Measurements from ENCODE around the gene METRNL.
"Not testable (repeated sequence)": the region's sequence is repeated elsewhere in the genome, so short reads cannot be mapped to it uniquely, and the experiment has no call there.

The METRNL gene, protein sequence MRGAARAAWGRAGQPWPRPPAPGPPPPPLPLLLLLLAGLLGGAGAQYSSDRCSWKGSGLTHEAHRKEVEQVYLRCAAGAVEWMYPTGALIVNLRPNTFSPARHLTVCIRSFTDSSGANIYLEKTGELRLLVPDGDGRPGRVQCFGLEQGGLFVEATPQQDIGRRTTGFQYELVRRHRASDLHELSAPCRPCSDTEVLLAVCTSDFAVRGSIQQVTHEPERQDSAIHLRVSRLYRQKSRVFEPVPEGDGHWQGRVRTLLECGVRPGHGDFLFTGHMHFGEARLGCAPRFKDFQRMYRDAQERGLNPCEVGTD

DNA sequence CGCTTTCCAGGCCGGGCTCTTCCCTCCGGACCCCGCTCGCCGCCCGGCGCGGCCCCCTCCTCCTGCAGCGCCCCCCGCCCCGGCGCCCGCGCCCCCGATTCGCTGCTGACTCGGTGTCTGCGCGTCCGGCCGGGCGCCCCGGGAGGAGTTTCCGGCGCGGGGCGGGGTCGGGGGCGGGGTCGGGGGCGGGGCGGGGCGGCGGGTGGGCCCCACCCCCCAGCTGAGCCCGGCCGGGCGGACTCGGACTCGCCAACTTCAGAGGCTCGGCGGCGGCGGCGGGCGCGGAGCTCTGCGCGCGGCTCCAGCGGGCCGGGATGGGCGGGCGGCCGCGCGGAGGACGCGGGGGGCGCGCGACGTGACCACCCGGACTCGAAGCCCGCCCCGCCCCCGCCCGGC, at the start of gene METRNL:
TSS of gene METRNL (plus strand) at position 258 of the 396 bp plus-strand sequence. CDS start 207 bp downstream, outside the sequence.
- Histone ChIP-seq H3K27ac (ENCODE audit: poor library complexity, severe bottlenecking) (no peak within 1 kb of the TSS), H3K4me1 (ENCODE audit: insufficient read depth, poor library complexity, severe bottlenecking) (peaks cover 14% of the 10 kb centered on the region), H3K4me3 (ENCODE audit: severe bottlenecking) (peak within 1 kb of the TSS; percentile 78), H3K27me3 (ENCODE audit: insufficient read depth, poor library complexity, severe bottlenecking) (peaks cover 10% of the 10 kb centered on the region), H3K9me3 (ENCODE audit: severe bottlenecking) (no peaks in the 10 kb centered on the region), H3K36me3 (ENCODE audit: low read depth) (no peaks in the 10 kb centered on the region)
- DNase-seq (ENCODE audit: low spot score) (no peak), ATAC-seq (ENCODE audit: low read depth) (peak; percentile 24; the same call in 2 of the 3 replicates)
- TF ChIP-seq, protein P1, sequence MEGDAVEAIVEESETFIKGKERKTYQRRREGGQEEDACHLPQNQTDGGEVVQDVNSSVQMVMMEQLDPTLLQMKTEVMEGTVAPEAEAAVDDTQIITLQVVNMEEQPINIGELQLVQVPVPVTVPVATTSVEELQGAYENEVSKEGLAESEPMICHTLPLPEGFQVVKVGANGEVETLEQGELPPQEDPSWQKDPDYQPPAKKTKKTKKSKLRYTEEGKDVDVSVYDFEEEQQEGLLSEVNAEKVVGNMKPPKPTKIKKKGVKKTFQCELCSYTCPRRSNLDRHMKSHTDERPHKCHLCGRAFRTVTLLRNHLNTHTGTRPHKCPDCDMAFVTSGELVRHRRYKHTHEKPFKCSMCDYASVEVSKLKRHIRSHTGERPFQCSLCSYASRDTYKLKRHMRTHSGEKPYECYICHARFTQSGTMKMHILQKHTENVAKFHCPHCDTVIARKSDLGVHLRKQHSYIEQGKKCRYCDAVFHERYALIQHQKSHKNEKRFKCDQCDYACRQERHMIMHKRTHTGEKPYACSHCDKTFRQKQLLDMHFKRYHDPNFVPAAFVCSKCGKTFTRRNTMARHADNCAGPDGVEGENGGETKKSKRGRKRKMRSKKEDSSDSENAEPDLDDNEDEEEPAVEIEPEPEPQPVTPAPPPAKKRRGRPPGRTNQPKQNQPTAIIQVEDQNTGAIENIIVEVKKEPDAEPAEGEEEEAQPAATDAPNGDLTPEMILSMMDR (IDR thresholded peaks at IDR 0.05; ENCODE audit: poor library complexity, severe bottlenecking), result no peak

GRCh38 chr17:83030432-83030831, 49.0 kb upstream of the METRNL start:
- no peak for ATAC-seq (ENCODE audit: low read depth)
- no peaks in the 10 kb centered on the region for H3K27me3 ChIP-seq (ENCODE audit: insufficient read depth, poor library complexity, severe bottlenecking)
- H3K36me3 ChIP-seq (ENCODE audit: low read depth), result peaks cover 8% of the 10 kb centered on the region
- H3K9me3 ChIP-seq (ENCODE audit: severe bottlenecking), result no peaks in the 10 kb centered on the region
- no peak overlapping the region for H3K27ac ChIP-seq (ENCODE audit: poor library complexity, severe bottlenecking)
- H3K4me3 ChIP-seq (ENCODE audit: severe bottlenecking), result no peak overlapping the region
- TF ChIP-seq, protein P1 (IDR thresholded peaks at IDR 0.05; ENCODE audit: poor library complexity, severe bottlenecking), result no peak
- DNase-seq (ENCODE audit: low spot score), result peak; percentile 62
- no peaks in the 10 kb centered on the region for H3K4me1 ChIP-seq (ENCODE audit: insufficient read depth, poor library complexity, severe bottlenecking)

GRCh38 chr17:83031321-83031945, 48.0 kb upstream of the METRNL start:
- Histone ChIP-seq H3K9me3 (ENCODE audit: severe bottlenecking) (no peaks in the 10 kb centered on the region), H3K27me3 (ENCODE audit: insufficient read depth, poor library complexity, severe bottlenecking) (no peaks in the 10 kb centered on the region), H3K27ac (ENCODE audit: poor library complexity, severe bottlenecking) (no peak overlapping the region), H3K4me3 (ENCODE audit: severe bottlenecking) (no peak overlapping the region), H3K36me3 (ENCODE audit: low read depth) (peaks cover 8% of the 10 kb centered on the region), H3K4me1 (ENCODE audit: insufficient read depth, poor library complexity, severe bottlenecking) (no peaks in the 10 kb centered on the region)
- ATAC-seq (ENCODE audit: low read depth), result no peak
- peak; percentile 49 for DNase-seq (ENCODE audit: low spot score)
- TF ChIP-seq, protein P1 (IDR thresholded peaks at IDR 0.05; ENCODE audit: poor library complexity, severe bottlenecking), result no peak

- not testable (repeated sequence) for H3K36me3 ChIP-seq (ENCODE audit: low read depth); H3K27ac ChIP-seq (ENCODE audit: poor library complexity, severe bottlenecking); H3K4me3 ChIP-seq (ENCODE audit: severe bottlenecking); ATAC-seq (ENCODE audit: low read depth); H3K27me3 ChIP-seq (ENCODE audit: insufficient read depth, poor library complexity, severe bottlenecking); DNase-seq (ENCODE audit: low spot score); H3K4me1 ChIP-seq (ENCODE audit: insufficient read depth, poor library complexity, severe bottlenecking); H3K9me3 ChIP-seq (ENCODE audit: severe bottlenecking)
Measured at GRCh38 chr17:83031946-83032451, 47.4 kb upstream of the METRNL start.

DNA sequence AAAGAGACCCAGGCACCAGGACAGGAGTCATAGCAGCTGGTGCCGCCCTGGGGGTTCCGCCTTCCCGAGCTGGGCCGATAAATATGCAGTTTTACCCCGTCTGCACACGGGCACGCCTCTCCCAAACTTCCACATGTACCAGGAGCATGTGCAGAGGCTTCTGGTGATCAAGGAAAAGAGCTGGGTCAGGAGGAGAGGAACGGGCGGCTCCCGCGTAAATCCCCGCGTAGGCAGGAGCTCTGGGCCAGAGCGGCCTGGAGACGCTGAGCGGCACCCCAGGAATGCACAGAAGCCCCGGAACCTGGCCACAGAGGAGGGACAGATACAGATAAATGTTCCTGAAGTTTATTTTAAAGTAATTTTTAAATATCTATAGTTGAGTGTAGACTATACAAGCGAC, 46.6 kb upstream of the METRNL start:
- Histone ChIP-seq H3K27me3 (ENCODE audit: insufficient read depth, poor library complexity, severe bottlenecking) (no peaks in the 10 kb centered on the region), H3K4me3 (ENCODE audit: severe bottlenecking) (no peak overlapping the region), H3K36me3 (ENCODE audit: low read depth) (peaks cover 8% of the 10 kb centered on the region), H3K9me3 (ENCODE audit: severe bottlenecking) (no peaks in the 10 kb centered on the region), H3K4me1 (ENCODE audit: insufficient read depth, poor library complexity, severe bottlenecking) (no peaks in the 10 kb centered on the region), H3K27ac (ENCODE audit: poor library complexity, severe bottlenecking) (no peak overlapping the region)
- TF ChIP-seq, protein P1 (IDR thresholded peaks at IDR 0.05; ENCODE audit: poor library complexity, severe bottlenecking), result no peak
- DNase-seq (ENCODE audit: low spot score), result no peak
- no peak for ATAC-seq (ENCODE audit: low read depth)

Measured in RWPE2 (cell line).